ENCODE data around the gene EEFSEC.
A peak's percentile ranks its signal among the peaks of the same experiment; 100 is the strongest.

The EEFSEC gene

GRCh38 chr3:128185630-128186447 lies 32.6 kb downstream of the EEFSEC start:
- DNase-seq (ENCODE audit: low spot score) = no peak

- no peak for DNase-seq (ENCODE audit: low spot score)
Measured at GRCh38 chr3:128187495-128187894, 34.2 kb downstream of the EEFSEC start.

GRCh38 chr3:128188326-128188725 lies 35.0 kb downstream of the EEFSEC start:
- DNase-seq (ENCODE audit: low spot score) = no peak

- DNase-seq (ENCODE audit: low spot score) = no peak
Measured at GRCh38 chr3:128188956-128189355, 35.7 kb downstream of the EEFSEC start.

- DNase-seq (ENCODE audit: low spot score) = peak; percentile 20
Measured at GRCh38 chr3:128190501-128190900, 37.2 kb downstream of the EEFSEC start.

GRCh38 chr3:128192131-128192530 lies 38.9 kb downstream of the EEFSEC start:
- no peak for DNase-seq (ENCODE audit: low spot score)

- no peak for DNase-seq (ENCODE audit: low spot score)
Measured at GRCh38 chr3:128193168-128193567, 39.9 kb downstream of the EEFSEC start.

- DNase-seq (ENCODE audit: low spot score) = no peak
Measured at GRCh38 chr3:128194843-128195242, 41.6 kb downstream of the EEFSEC start.

GRCh38 chr3:128195369-128195768 lies 42.1 kb downstream of the EEFSEC start:
- no peak for DNase-seq (ENCODE audit: low spot score)

GRCh38 chr3:128195802-128196201 lies 42.5 kb downstream of the EEFSEC start:
- DNase-seq (ENCODE audit: low spot score) = no peak

- DNase-seq (ENCODE audit: low spot score) = no peak
Measured at GRCh38 chr3:128196647-128197046, 43.4 kb downstream of the EEFSEC start.

GRCh38 chr3:128197855-128198254 lies 44.6 kb downstream of the EEFSEC start:
- DNase-seq (ENCODE audit: low spot score) = no peak

GRCh38 chr3:128198313-128198712 lies 45.0 kb downstream of the EEFSEC start:
- DNase-seq (ENCODE audit: low spot score) = no peak

- DNase-seq (ENCODE audit: low spot score) = no peak
Measured at GRCh38 chr3:128199110-128199509, 45.8 kb downstream of the EEFSEC start.

- DNase-seq (ENCODE audit: low spot score) = no peak
Measured at GRCh38 chr3:128201158-128201755, 48.0 kb downstream of the EEFSEC start.

GRCh38 chr3:128203169-128203568 lies 49.9 kb downstream of the EEFSEC start:
- DNase-seq (ENCODE audit: low spot score) = no peak

GRCh38 chr3:128205558-128206145 lies 52.4 kb downstream of the EEFSEC start:
- DNase-seq (ENCODE audit: low spot score) = no peak

GRCh38 chr3:128207951-128208350 lies 54.7 kb downstream of the EEFSEC start:
- DNase-seq (ENCODE audit: low spot score) = no peak

- DNase-seq (ENCODE audit: low spot score) = no peak
Measured at GRCh38 chr3:128210711-128211110, 57.4 kb downstream of the EEFSEC start.

- DNase-seq (ENCODE audit: low spot score) = no peak
Measured at GRCh38 chr3:128214056-128214455, 60.8 kb downstream of the EEFSEC start.

GRCh38 chr3:128215290-128215689 lies 62.0 kb downstream of the EEFSEC start:
- no peak for DNase-seq (ENCODE audit: low spot score)

GRCh38 chr3:128215800-128216495 lies 62.7 kb downstream of the EEFSEC start:
- no peak for DNase-seq (ENCODE audit: low spot score)

All from kidney capillary endothelial cell (primary cell).